Suppressor macrophage treated with lipopolysaccharide for 4 hours (primary cell): ENCODE results near the gene AQR.
A peak's percentile ranks its signal among the peaks of the same experiment; 100 is the strongest.
"Not testable (repeated sequence)": the region's sequence is repeated elsewhere in the genome, so short reads cannot be mapped to it uniquely, and the experiment has no call there.

Source experiments
- DNase-seq: peaks from one replicate; pipeline ENCODE4 v3.0.0-alpha.2; 2020

AQR gene

DNA sequence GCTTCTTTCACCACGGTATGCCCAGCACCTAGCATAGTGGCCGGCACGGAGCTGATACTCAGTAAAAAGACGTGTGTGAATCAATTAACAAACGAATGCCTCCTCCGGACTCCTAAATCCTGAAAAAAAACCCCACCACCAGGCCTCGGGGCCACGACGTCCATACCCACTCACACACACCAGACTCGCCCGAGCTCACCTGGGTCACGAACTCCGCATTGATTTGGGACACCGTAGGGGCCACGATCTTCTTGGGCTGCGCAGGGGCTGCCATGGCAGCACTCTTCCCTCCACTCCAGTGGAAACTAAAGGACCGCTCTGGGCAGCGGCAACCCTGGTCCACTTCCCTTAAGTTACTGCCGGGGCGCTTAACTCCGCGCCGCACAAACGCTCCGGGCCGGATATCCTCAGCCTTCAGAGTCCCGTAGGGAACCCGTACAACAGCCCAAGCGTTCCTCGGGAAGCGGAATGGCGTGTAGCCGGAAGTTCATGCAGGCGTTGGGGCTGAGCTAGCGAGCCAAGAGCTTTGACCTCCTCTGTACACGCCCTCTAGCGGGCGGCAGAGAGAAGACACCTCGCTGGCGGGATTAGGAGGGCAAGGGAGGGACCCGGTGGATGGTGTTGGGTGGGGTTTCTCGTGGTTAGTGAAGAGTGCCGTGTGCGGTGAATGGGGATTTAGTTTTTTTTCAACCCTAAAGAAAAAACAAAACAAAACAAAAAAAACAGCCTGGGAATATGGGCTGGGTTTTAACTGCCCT lies at the start of gene AQR:
TSS of gene AQR (minus strand) at position 403 of the 758 bp plus-strand sequence. CDS start at position 274, 129 bp downstream.
- peak; percentile 98 for DNase-seq

DNA sequence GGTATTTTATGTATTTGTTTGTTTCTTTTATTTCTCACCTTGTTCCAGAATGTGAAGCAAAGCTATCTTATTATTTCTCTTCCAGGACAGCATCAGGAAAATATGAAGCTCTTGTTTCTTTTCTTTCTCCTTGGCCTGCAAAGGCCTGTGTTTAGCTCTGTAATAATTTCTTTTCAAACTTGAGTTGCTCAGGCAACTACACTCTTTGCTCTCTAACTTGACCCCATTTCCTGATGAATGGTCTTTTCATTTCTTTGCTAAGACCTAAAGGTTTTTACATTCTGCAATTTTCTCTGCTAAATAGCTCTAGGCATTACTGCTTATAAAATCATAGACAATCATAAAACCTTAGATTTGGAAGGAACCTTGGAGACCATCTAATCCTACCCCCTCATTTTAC lies 44.7 kb upstream of the AQR start:
- no peak for DNase-seq

DNA sequence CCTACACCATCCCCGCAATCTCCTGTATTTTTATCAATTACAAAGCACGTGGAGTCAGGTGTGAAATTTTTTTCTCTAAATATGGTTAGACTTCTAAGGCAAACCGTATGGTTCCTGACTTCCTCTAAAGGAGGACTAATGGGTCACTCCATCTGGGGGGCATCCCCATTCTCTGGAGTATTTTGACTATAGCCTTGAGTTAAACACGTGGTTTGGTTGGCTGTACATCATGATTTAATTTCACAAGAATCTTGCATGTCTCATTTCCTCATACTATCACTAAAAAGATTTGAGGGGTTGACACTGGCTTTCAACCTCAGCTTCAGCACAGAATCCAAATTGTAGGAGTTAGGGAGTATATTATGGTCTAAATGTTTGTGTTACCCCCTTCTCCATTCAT lies 43.8 kb upstream of the AQR start:
- peak; percentile 22 for DNase-seq

DNA sequence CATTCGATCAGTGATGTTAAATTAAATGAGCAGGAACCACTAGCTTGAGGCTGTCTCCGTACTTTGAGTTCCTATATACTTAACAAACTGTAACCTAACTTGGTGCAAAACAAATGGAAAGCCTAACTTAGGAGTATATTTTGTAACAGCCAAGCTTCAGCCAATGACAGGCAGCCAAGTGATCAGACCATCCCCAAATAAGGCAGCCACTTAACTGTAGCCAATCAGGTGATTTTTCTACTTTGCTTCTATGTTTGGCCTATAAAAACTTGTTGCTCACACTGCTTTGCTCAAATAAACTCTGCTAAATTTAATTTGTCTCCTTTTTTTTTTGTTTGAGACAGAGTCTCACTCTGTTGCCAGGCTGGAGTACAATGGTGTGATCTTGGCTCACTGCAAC lies 37.9 kb upstream of the AQR start:
- no peak for DNase-seq

DNA sequence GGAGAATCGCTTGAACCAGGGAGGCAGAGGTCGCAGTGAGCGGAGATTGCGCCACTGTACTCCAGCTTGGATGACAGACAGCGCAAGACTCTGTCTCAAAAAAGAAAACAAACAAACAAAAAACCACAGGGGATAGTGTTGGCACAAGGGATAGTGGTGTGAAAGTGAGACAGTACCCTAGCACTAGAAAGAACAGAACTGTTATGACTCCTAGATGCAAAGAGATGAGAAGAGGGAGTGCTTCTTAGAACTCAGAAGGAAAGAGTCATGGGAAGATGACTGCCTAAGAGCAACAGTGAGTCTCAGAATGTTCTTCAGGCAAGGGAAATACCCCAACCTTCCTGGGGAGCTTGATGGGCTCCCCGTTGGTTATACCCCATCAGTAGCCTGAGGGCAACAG lies 36.4 kb upstream of the AQR start:
- DNase-seq, result no peak

DNA sequence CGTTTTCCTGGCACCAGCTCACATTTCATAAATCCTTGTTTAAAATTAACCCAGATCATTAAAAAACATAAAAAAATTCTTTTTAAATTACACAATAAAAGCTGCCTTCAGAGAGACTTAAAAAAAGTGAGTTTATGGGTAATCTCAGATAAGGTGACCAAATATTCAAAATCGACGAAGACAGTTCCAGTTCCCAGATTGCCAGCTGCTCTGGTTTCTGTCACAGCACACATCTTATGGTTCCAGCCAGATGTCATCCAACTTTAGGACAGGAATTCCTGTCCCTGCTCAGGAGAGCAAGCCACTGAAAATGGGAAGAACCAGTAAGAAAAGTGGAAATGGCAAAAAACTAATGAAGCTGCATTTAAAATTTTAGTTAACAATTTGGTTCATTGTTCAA lies 34.4 kb upstream of the AQR start:
- DNase-seq, result no peak

DNA sequence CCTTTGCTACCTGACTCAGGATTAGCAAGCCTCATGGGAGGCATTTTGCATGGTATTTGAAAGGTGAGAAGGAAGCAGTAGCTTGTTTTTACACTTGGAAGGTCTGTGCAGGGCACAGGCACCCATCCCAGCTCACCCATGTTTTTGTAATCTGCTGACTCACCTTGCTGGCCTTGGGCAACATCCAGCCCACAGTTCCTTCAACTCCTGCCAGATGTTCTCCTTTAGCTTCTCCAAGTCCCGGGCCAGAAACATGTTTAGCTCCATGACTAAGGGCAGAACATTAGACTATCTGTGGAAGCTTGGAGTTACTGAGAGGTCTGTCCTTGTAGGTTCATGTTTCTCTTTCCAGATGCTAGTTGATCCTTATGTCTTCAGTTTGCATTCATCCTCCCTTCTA lies 31.0 kb upstream of the AQR start:
- no peak for DNase-seq

DNA sequence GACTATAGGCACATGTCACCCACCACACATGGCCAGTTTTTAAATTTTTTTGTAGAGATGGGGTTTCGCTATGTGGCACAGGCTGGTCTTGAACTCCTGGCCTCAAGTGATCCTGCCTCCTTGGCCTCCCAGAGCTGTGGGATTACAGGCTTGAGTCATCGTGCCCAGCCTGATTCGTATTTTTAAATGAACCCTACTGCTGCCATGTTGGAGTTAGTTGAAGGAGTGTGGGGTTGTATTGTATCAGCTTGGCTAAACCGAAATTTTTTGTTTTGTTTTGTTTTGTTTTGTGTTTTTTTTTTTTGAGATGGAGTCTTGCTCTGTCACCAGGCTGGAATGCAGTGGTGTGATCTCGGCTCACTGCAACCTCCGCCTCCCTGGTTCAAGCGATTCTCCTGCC lies 30.4 kb upstream of the AQR start:
- no peak for DNase-seq

DNA sequence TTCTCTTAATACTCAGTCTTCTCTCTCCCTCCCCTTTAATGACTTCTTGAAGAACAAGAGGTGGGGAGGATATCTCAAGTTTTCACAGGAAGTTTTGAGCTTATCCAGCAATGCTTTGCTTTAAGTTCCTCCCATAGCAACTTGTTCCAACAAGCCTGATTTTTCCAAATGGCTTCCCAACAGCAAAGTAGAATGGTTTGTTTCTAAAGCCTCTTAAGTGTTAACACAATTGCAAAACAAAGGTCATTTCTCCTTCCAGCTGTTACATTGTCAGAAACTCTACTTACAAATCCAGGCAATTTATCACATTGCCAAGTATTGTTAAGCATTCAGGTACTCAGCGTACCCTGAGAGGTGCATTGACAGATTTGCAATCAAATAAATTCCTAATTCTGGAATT lies 25.4 kb upstream of the AQR start:
- no peak for DNase-seq

DNA sequence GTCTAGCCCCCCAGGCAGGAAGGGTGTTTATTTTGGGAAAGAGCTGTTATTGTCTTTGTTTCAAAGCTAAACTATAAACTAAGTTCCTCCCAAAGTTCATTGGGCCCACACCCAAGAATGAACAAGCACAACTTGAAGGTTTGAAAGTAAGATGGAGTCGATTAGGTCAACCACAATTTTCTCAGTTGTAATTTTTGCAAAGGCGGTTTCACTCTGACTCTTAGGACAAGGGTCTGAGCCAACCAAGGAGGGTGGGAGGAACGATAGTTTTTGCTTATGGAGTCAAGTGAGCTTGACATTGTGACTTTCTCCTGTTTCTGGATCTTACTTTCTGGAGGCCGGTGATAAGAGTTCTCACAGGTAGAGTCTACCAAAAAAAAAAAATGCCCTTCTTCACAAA lies 24.3 kb upstream of the AQR start:
- no peak for DNase-seq

DNA sequence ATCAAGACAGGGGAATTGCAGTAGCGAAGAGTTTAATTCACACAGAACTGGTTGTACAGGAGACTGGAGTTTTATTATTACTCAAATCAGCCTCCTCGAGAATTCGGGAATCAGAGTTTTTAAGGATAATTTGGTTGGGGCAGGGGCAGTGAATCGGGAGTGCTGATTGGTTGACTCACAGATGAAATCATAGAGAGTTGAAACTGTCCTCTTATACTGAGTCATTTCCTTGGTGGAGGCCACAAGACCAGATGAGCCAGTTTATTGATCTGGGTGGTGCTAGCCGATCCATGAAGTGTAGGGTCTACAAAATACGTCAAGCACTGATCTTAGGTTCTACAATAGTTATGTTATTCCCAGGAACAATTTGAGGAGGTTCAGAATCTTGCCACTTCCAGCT lies 23.9 kb upstream of the AQR start:
- DNase-seq, result no peak

DNA sequence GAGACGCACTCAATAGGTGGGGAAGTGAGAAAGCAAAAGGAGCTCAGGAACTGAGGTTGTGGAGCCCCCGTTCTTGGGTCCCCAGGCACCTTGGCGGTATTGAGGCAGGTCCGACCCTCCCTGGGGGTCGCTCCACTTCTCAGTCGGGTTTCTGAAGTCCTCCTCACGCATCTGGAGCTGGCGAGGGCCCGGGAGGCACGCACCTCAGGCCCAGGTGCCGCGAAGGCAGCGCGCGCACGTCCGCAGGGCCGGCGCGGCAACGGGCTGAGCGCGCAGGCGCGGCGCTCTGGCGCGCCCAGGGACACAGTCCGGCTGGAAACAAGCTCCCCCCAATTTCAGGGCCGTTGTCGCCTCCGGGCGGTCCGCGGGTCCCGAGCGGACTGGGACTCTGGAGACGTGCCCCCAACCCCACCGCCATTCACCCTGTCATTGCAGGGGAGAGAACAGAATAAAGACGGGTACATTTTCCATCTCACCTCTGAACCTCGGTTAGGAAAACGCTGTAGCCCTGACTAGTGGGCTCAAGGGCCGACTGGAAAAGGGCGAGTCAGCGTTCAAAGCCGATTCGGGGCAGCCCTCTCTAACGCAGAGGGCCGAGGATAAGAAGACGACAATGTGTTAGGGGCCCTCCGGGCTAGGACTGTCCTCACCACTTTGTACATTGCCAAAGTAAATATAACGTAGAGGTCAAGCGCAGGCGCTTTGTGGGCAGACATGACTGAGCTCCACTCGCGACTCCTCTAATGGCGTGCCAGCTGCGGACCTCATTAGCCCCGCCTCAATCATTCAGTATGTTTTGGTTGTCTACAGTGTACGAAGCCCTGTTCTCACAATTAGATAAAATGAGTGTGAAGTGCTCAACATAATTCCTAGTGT lies 18.7 kb upstream of the AQR start, which contains the start of gene ZNF770:
TSS of gene ZNF770 (minus strand) at position 261 of the 876 bp plus-strand sequence. CDS start 4,853 bp downstream, outside the sequence.
- DNase-seq, result peak; percentile 86

DNA sequence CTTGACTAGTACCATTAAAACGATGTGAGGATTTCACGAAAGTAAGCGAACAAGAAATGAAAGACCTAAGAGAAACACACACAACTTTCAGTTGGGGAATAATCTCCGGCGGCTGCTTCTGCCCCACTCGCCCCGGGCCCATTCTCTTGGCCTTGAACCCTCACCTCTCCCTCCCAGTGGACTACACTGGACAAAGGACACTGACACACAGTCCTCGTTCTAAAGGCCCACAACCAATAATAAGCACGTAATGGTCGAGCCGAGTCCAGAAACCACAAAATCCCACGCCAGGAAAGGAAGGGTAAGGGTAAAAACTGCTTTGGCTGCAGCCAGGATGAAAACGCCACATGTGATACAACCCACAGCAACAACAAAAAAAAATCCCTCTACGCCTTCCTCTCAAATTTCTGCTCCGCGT lies 18.1 kb upstream of the AQR start:
- peak; percentile 50 for DNase-seq

DNA sequence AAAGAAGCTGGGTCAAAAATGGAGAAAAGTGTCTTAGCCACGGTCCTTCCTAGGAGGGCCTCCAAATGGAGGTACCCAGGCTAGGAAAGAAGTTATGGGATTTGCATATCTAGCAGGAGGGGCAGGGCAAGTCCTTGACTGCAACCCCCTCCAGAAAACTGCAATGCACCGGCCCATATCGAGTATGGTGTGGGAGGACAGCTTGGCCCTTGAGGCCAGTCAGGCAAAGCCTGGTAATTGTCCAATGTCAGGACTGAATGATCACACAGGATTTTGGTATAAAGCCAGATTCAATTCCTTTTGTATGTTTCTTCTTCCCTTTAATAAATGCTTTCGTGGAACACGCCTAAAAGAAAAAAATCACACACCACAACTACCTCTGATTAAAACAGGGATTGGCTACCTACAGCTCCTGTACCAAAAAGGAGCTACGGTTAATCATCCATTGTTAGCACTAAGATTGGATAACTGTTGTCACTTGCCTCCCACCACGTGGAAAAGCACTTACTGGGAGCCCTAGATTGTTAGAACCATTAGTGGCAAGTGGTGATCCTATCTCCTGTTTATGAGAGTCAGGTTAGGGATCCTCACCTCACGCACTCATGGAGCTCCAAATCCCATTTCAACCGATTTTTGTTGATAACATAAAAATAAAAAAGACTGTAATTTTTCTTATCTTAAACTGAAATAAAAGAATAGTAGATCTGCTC lies 17.4 kb upstream of the AQR start:
- no peak for DNase-seq

DNA sequence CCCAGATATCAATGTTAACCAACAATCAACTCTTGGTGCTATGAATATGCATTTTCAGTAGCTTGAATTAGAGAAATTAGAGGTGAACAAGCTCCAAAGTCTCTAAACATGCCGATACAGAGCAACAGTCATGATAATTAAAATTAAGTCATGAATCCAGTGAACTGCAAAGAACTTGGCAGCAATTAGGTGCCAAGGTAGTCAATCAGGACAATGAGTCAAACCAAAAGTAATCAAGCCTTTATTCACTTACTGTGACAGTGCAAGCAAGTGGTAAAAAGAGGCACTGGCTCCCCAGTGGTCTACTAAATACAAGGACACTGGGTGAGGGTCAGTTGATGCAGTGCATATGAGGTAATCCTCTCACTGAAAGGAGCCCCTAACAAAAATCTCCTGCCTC lies 16.8 kb upstream of the AQR start:
- no peak for DNase-seq

DNA sequence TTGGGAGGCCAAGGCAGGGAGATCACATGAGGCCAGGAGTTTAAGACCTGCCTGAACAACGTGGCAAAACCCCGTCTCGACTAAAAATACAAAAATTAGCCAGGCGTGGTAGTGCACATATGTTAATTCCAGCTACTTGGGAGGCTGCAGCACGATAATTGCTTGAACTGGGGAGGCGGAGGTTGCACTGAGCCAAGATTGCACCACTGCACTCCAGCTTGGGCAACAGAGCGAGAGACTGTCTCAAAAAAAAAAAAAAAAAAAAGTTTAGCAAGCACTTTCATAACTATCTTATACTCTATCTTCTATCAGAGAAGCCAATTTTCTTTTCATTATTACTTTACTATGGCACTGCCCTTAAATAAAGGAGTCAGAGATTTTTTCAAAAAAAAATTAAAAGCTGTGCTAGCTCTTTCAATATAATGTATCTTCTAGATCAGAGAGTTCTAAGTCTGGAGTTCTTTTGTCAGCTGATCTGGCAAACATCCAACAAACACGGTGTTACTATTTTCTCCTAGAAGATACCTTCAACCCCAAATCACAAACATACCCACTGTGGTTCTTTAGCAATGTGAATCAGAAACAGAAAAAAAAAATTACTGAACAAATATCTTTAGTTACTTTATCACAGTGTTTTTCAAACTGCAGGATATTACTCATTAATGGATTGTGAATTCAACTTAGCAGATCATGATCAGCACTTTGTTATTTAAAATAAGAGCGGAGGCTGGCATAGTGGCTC lies 15.5 kb upstream of the AQR start:
- no peak for DNase-seq

DNA sequence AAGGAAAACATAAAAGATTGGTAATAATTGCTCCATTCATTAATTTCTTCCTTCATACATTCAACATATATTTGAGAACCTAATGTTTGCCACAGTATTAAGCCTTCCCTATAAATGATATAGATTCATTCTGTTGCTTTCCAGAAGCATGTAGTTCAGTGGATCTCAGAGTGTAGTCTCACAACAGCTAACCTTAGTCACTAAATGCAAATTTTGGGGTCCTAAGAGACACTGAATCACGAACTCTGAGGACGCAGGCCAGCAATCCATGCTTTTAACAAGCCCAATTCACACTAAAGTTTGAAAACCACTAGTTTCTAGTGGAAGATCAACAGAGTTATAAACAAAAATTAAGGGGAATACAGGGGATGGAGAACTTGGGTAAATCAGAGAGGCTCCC lies 7.2 kb upstream of the AQR start:
- no peak for DNase-seq

DNA sequence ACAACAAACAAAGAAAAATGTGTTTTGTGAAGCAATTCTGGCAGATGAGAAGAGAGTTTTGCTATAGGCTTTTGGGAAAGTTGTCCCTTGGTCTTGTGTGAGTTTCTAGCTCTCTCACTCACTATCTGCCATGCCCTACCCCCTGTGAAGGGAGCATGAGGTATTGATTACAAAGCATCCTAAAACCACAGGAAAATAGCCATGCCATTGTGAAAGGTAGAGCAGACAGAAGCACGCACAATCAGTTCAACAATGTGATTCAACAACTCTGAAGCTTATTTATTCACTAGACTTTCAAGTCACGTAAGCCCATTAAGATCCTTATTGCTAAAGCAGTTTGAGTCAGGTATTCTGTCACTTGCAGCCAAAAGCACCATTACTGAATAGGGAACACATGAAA lies 6.5 kb upstream of the AQR start:
- no peak for DNase-seq

DNA sequence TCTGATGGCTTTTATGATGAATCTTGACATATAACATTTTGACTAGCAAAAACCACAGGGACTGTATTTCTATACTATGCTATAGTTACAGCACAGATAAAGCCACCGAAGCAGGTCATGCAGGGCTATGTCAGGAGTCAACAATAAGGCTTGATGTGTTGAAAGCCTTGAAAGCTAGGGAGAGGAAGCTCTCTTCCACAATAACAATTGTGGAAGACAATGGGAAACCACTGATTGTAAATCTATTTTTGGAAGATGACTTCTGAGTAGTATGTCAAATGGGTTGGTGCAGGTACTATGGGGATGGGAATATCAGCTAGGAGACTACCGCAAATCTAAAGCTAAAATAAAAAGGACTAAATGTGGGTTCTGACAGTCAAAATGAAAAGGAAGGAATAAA lies 4.0 kb upstream of the AQR start:
- DNase-seq, result no peak

DNA sequence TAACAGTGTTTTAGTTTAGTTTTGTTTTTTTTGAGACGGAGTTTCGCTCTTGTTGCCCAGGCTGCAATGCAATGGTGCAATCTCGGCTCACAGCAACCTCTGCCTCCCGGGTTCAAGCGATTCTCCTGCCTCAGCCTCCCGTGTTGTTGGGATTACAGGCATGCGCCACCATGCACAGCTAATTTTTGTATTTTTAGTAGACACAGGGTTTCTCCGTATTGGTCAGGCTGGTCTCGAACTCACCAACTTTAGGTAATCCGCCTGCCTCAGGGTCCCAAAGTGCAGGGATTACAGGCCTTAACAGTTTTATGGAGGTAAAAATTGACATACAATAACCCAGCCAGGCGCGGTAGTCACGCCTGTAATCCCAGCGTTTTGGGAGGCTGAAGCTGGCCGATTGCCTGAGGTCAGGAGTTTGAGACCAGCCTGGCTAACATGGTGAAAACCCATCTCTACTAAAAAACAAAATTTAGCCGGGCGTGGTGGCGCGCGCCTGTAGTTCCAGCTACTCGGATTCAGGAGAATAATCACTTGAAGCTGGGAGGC lies 629 bp upstream of the AQR start:
- DNase-seq, result not testable (repeated sequence)

DNA sequence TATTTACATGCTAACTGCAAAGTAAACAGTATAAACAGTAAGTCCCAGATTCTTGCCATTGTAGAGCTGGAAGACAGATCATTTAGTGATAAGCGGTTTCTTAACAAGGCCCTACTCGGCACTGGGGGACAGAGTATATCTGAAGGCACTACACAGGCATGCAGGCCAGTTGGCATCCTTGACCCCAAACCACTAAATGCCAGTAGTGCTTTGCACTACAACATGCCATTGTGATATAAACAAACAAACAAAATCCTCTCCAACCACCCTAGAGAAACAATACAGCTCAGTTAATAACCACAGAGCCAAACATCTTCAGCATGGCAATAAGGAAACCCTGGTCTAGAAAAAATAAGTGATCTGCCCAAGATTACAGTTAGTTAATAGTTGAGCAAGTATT lies 5.3 kb downstream of the AQR start:
- no peak for DNase-seq

DNA sequence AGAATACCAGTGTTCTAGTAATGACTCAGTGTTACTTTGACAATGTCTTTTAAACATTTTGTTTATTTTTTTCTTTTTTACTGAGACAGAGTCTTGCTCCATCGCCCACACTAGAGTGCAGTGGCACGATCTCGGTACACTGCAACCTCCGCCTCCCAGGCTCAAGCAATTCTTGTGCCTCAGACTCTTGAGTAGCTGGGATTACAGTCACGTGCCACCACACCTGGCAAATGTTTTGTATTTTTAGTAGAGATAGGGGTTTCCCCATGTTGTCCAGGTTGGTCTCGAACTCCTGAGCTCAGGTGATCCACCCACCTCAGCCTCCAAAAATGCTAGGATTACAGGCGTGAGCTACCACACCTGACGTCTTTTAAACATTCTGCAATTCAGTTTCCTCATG lies 15.7 kb downstream of the AQR start:
- DNase-seq, result no peak

DNA sequence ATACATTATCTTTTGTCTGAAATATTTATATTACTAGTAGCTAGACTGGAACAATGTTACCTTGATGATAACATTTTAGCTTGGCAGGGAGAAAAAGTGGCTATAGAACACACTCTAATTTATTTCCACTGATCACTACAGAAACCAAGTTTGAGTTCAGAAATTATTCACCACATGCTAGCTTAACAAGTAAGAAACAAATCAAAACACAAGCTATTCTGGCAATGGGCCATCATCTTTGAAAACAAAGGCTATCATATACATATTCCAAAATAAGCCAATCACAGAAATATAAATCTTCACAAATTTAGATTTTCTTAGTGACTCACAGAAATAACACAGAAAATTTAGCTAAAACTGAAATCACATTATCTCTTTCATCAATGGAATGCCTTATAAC lies 17.1 kb downstream of the AQR start:
- DNase-seq, result no peak
